ENCODE results near the gene FOXO4. TPM values are rescaled to one million over a fixed set of nuclear protein-coding genes. Genes with fewer than 3 reads are reported as not detected.

FOXO4 gene
- total and polyA plus RNA-seq, 2 experiments from 2014 or later, result 8.0 to 31.4 TPM

- Mint-ChIP-seq H3K36me3 (ENCODE audit: low read depth) (peaks cover 10% of the 10 kb centered on the region; the same call in 1 of the 3 replicates), H3K4me1 (peaks cover 39% of the 10 kb centered on the region), H3K27me3 (ENCODE audit: insufficient read depth, low read depth, poor library complexity) (peaks cover 5% of the 10 kb centered on the region), H3K9me3 (no peaks in the 10 kb centered on the region; the same call in 2 of the 3 replicates), H3K4me3 (peak overlapping the region; percentile 66), H3K27ac (no peak overlapping the region)
- H3K27me3 ChIP-seq (ENCODE audit: insufficient read depth), result peaks cover 4% of the 10 kb centered on the region; the same call in 1 of the 2 replicates
- DNase-seq (ENCODE audit: low spot score) (peak; percentile 32), ATAC-seq (no peak)
- H3K4me1 ChIP-seq (ENCODE audit: insufficient read depth), result peaks cover 44% of the 10 kb centered on the region
- no peaks in the 10 kb centered on the region for H4K20me1 ChIP-seq (replicated peaks; ENCODE audit: insufficient read depth)
- TF ChIP-seq, protein P1, sequence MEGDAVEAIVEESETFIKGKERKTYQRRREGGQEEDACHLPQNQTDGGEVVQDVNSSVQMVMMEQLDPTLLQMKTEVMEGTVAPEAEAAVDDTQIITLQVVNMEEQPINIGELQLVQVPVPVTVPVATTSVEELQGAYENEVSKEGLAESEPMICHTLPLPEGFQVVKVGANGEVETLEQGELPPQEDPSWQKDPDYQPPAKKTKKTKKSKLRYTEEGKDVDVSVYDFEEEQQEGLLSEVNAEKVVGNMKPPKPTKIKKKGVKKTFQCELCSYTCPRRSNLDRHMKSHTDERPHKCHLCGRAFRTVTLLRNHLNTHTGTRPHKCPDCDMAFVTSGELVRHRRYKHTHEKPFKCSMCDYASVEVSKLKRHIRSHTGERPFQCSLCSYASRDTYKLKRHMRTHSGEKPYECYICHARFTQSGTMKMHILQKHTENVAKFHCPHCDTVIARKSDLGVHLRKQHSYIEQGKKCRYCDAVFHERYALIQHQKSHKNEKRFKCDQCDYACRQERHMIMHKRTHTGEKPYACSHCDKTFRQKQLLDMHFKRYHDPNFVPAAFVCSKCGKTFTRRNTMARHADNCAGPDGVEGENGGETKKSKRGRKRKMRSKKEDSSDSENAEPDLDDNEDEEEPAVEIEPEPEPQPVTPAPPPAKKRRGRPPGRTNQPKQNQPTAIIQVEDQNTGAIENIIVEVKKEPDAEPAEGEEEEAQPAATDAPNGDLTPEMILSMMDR (conservative IDR thresholded peaks at IDR 0.05; ENCODE audit: low read depth in 2 of 2), result peak; percentile 48 to 67
- TF ChIP-seq POLR2AphosphoS5 (IDR thresholded peaks at IDR 0.05; ENCODE audit: low read depth) (no peak), ZNF331 (CRISPR knock-in tag; IDR thresholded peaks at IDR 0.05; ENCODE audit: low read depth) (no peak), REST (IDR thresholded peaks at IDR 0.05; ENCODE audit: unreplicated experiment) (no peak)
- peak overlapping the region; percentile 84 for H3K4me2 ChIP-seq
- no peaks in the 10 kb centered on the region for H3K9me2 ChIP-seq (ENCODE audit: insufficient read depth)
- peak overlapping the region; percentile 78; the same call in 1 of the 2 replicates for H3K27ac ChIP-seq (ENCODE audit: low read depth)
- H3K4me3 ChIP-seq, result peak overlapping the region; percentile 78
- H3K36me3 ChIP-seq (ENCODE audit: insufficient read depth), result no peaks in the 10 kb centered on the region
- H2AFZ ChIP-seq, result no peak overlapping the region
- H3K79me2 ChIP-seq (replicated peaks; ENCODE audit: insufficient read depth), result peaks cover 18% of the 10 kb centered on the region
- peaks cover 5% of the 10 kb centered on the region; the same call in 1 of the 2 replicates for H3F3A ChIP-seq (replicated peaks; ENCODE audit: low read depth)
Observed at GRCh38 chrX:71098302-71098701, 2.7 kb downstream of the FOXO4 start.

DNA sequence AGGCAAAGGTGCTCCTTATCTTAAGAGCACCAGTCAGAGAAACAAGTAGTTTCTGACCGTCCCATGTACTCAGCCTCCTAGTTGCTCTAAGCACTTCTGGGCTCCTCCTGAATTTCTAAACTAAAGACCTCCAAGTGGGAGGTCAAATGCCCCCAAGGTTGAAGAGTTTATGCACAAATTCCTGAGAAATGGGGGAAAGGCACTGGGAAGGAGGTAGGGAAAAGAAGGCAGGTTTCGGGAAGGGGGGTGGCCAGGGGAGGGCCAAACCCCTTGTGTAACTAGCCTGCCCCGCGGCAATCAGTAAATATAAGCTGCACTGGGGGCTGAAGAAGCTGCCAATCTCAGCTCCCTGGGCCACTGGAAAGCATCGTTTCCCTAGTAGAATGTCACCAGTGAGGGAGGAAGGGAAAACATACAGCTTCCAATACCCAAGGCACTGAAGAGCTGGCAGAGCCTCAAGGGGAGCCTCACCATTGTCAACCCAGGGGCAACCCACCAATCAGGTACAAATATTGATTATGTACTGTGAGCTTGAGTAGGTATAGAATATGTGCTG, 3.4 kb downstream of the FOXO4 start:
- peak; percentile 62 for DNase-seq (ENCODE audit: low spot score)
- peaks cover 43% of the 10 kb centered on the region for H3K4me1 Mint-ChIP-seq
- H3K27ac Mint-ChIP-seq, result no peak overlapping the region
- H3K4me3 Mint-ChIP-seq, result peak overlapping the region; percentile 66
- H3K4me2 ChIP-seq, result peak overlapping the region; percentile 84
- peaks cover 5% of the 10 kb centered on the region; the same call in 1 of the 2 replicates for H3F3A ChIP-seq (replicated peaks; ENCODE audit: low read depth)
- H3K4me3 ChIP-seq, result peak overlapping the region; percentile 78
- no peak for ATAC-seq
- H2AFZ ChIP-seq, result no peak overlapping the region
- H3K36me3 Mint-ChIP-seq (ENCODE audit: low read depth), result peaks cover 10% of the 10 kb centered on the region; the same call in 1 of the 3 replicates
- peaks cover 4% of the 10 kb centered on the region; the same call in 1 of the 2 replicates for H3K27me3 ChIP-seq (ENCODE audit: insufficient read depth)
- peaks cover 18% of the 10 kb centered on the region for H3K79me2 ChIP-seq (replicated peaks; ENCODE audit: insufficient read depth)
- H3K36me3 ChIP-seq (ENCODE audit: insufficient read depth), result no peaks in the 10 kb centered on the region
- no peaks in the 10 kb centered on the region for H4K20me1 ChIP-seq (replicated peaks; ENCODE audit: insufficient read depth)
- peak overlapping the region; percentile 90 for H3K27ac ChIP-seq (ENCODE audit: low read depth)
- no peaks in the 10 kb centered on the region for H3K9me2 ChIP-seq (ENCODE audit: insufficient read depth)
- H3K27me3 Mint-ChIP-seq (ENCODE audit: insufficient read depth, low read depth, poor library complexity), result peaks cover 5% of the 10 kb centered on the region
- peaks cover 47% of the 10 kb centered on the region for H3K4me1 ChIP-seq (ENCODE audit: insufficient read depth)
- no peaks in the 10 kb centered on the region; the same call in 2 of the 3 replicates for H3K9me3 Mint-ChIP-seq
- TF ChIP-seq POLR2AphosphoS5 (IDR thresholded peaks at IDR 0.05; ENCODE audit: low read depth), result no peak
- no peak for TF ChIP-seq CREB1 (CRISPR knock-in tag; IDR thresholded peaks at IDR 0.05; ENCODE audit: low read depth)
- no peak for TF ChIP-seq EZH2phosphoT487 (IDR thresholded peaks at IDR 0.05; ENCODE audit: unreplicated experiment)
- TF ChIP-seq ZNF114 (CRISPR knock-in tag; IDR thresholded peaks at IDR 0.05), result no peak
- TF ChIP-seq ETS1 (IDR thresholded peaks at IDR 0.05), result no peak
- no peak for TF ChIP-seq EZH2 (IDR thresholded peaks at IDR 0.05; ENCODE audit: low read depth, unreplicated experiment)
- no peak for TF ChIP-seq NANOG (IDR thresholded peaks at IDR 0.05; ENCODE audit: borderline replicate concordance)
- no peak for TF ChIP-seq REST (IDR thresholded peaks at IDR 0.05; ENCODE audit: unreplicated experiment)
- TF ChIP-seq, protein P1 (conservative IDR thresholded peaks at IDR 0.05; ENCODE audit: low read depth in 2 of 2), result no peak

Measured in GM23338 (cell line).